HG02642 (cell line): ENCODE data around the gene ATP13A4.
A peak's percentile ranks its signal among the peaks of the same experiment; 100 is the strongest.

Source experiments
- ATAC-seq: cut with Tn5 transposase; IDR thresholded peaks from one replicate; pipeline ENCODE4 v1.9.1; 2021; ENCODE audit warnings: mild to moderate bottlenecking; ENCODE audit not compliant: unreplicated experiment, poor library complexity

ATP13A4 gene, protein sequence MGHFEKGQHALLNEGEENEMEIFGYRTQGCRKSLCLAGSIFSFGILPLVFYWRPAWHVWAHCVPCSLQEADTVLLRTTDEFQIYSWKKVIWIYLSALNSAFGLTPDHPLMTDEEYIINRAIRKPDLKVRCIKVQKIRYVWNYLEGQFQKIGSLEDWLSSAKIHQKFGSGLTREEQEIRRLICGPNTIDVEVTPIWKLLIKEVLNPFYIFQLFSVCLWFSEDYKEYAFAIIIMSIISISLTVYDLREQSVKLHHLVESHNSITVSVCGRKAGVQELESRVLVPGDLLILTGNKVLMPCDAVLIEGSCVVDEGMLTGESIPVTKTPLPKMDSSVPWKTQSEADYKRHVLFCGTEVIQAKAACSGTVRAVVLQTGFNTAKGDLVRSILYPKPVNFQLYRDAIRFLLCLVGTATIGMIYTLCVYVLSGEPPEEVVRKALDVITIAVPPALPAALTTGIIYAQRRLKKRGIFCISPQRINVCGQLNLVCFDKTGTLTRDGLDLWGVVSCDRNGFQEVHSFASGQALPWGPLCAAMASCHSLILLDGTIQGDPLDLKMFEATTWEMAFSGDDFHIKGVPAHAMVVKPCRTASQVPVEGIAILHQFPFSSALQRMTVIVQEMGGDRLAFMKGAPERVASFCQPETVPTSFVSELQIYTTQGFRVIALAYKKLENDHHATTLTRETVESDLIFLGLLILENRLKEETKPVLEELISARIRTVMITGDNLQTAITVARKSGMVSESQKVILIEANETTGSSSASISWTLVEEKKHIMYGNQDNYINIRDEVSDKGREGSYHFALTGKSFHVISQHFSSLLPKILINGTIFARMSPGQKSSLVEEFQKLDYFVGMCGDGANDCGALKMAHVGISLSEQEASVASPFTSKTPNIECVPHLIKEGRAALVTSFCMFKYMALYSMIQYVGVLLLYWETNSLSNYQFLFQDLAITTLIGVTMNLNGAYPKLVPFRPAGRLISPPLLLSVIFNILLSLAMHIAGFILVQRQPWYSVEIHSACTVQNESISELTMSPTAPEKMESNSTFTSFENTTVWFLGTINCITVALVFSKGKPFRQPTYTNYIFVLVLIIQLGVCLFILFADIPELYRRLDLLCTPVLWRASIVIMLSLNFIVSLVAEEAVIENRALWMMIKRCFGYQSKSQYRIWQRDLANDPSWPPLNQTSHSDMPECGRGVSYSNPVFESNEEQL

DNA sequence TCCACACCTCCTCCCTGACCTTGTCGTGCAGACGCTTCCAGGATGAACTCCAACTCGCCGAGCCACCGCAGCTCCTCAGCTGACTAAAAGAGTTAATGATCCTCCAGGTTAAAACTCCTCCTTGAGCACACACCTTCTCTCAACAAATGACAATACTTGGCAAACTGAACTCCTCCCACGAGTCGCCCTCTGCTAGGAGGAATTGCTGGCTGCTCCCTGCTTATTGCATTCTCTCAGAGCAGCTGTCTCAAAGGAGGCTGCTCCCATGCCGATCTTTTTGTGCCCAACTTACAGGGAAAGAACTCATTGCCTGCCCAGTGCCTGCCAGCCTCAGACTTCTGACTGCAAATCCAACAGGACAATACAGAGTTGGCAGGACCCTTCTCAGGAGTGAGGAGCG, at the start of gene ATP13A4:
ATP13A4 (minus strand) TSS at position 85 of the 400 bp plus-strand sequence. CDS start 96 bp downstream, outside the sequence.
- ATAC-seq = no peak

DNA sequence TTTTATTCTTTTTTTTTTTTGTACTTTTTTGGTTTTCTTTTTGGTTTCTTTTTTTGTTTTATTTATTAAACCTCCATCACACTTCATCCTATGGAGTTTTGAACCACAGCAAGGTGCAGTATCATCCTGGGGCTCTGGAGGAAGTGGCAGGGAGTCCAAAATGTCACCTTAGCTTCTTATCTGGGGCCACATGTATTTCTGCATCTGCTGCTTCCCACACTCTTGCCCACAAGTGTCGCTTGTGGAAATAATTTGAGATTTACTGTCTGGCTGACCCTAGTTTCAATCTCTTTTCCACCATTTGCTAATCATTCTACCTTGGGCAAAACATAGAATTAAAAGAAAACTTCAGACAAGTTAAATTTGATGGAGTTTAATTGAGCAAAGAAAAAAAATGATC, 44.7 kb upstream of the ATP13A4 start:
- no peak for ATAC-seq

DNA sequence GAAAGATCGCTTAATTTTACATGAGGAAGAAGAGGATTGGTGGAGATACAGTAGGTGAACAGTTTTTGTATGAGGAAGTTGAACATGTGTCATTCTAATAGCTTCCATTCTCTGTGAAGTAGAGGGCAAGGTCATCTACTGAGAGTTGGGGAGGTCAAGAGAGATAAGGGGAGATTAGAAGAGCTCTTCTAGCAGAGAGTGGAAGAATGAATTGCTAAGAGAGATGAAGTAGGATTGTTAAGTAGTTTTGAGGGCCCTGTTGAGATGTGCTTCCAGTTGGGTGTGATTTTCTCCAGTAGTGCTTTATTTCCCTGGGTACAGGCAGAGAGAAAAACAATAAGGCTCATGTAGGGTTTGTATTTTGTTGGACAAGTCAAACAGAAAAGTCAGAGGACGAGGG, 43.5 kb upstream of the ATP13A4 start:
- ATAC-seq = no peak

DNA sequence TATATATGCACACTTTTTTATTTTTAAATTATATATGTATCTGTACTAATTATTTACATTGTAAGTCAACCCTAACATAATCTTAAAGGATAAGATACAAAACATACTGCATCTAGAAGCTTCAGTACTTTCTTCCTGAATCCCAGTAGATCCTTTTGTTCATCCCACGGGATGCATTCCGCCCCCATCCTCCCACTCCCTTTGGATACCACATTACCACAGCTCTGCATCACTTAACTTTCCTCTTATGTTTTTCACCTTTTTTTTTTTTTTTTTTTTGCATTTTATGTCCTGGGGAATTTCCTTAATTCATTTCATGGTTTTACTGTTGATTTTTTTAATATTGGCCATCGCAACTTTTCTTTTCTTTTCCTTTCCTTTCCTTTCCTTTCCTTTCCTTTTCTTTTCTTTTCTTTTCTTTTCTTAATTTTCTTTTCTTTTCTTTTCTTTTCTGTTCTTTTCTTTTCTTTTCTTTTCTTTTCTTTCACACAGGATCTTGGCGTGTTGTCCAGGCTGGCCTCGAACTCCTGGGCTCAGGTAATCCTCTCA, 41.3 kb upstream of the ATP13A4 start:
- ATAC-seq = no peak

DNA sequence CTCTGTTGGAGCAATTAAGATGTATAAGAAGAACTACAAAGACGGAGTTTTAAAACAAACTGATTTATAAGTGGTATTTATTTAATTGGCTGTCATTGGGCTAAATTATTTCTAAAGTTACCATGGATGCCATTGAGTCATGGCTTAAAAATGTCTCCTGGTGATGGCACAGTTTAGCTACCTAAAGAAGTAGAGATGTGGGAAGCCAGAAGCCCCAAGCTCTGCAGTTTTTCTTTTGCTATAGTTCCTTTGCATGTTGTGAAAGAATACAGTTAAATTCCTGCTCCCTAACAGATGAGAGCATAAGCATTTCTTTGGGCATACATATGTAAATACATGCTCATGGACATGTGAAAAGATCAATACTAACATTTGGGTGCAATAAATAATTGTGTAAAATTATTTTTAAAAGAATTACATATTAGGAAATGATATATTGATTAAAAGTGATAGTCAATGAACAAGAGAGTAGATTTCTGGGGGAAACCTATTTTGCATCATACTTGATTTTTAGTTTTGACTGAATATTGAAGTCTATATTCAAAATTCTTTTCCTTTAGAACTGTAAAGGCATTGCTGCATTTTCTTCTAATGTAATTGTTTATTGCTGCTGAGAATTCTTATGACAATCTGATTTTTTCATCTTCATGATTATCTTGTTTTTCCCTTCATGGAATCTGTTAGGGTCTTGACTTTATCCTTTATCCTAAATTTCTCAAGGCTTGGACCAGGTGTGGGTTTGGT, 40.4 kb upstream of the ATP13A4 start:
- no peak for ATAC-seq

DNA sequence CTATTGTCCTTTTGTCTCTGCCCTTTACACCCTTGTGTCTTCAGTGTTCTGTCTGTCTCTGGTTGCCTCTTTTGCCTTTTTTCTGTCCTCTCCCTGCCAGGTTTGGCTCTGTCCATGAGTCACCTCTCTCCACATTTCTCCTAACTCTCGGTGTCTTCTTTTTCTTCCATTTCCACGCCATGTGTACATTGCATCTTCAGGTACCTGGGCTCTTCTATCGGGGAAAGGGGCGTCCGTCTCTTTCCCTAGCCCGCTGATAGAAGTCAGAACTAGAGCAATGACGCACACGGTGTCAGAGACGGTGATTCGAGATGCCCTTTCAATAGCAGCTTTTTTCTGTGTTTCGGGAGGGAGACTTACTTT, 39.0 kb upstream of the ATP13A4 start:
- peak; percentile 20 for ATAC-seq

DNA sequence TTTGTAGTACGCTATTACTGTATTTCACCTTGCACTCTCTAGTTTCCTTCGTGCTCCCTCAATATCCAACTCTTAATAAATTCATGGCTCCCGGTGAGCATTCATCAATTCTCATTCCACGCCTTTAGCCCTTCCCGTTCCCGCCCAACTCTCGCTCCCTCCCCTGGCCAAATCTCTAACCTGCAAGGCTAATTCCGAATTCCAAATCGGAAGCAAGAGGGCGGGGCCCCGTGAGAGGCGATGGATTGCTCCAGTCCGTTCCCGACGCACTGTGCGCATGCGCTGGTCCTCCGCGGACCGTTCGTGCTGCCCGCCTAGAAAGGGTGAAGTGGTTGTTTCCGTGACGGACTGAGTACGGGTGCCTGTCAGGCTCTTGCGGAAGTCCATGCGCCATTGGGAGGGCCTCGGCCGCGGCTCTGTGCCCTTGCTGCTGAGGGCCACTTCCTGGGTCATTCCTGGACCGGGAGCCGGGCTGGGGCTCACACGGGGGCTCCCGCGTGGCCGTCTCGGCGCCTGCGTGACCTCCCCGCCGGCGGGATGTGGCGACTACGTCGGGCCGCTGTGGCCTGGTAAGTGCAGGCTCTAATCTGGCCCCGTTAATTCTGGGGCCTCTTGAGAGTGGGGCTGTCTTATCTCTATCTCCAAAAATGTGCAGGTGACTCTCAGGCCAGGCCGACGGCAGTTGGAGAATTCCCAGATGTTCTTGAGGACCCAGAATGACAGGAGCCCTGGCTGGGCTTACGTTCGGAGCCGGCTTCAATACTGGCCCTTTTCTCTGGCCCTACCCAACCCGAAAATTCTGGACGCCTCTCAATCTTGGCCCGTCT, 38.4 kb upstream of the ATP13A4 start, which contains the start of gene OPA1:
OPA1 (plus strand) TSS at position 368 of the 827 bp plus-strand sequence; CDS start at position 538, 170 bp downstream.
- peak; percentile 98 for ATAC-seq

DNA sequence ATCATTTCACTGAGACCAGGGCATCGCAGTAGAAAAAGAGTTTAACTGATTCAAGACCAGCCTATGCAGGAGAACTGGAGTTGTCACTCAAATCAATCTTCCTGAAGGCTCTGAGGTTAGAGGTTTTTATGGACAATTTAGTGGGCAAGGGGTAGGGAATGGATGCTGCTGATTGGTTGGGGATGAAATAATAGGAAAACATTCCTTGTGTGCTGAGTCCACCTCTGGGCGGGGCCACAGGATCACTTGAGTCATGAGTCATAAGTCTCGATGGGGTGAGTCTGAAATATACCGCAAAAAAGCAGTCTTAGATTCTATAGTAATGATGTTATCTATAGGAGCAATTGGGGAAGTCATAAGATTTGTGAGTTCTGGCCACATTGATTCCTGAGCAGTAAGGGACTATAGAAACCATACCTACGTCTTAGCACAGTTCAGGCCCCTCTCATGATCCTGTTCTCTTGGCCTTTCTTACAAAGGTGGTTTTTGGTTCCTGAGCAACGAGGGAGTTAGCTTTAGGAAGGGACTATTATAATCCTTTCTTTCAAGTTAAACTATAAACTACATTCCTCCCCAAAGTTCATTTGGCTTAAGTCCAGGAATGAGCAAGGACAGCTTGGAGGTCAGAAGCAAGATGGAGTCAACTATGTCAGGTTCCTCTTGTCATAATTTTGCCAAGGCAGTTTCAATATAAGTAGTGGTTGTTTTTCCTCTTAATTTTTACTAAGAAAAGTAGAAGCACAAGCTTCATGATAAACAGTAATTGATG, 35.6 kb upstream of the ATP13A4 start:
- ATAC-seq = no peak

DNA sequence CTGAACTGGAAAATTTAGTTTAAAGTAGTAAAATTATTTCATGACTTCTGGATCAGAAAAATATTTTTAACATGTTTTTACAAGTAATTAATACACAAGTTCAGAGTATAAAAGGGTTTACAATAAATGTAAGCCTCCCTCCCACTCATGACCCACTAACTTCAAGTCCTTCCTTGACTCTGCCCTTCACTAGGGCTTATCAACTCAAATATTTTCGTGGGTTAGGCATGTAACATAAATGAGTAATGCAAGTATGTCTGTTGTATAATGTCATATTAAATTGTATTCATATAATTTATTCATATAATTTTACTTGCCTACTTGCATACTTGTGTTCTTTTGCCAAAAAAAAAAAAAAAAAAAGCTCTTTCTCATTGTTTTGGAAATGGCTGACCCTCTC, 34.9 kb upstream of the ATP13A4 start:
- no peak for ATAC-seq

DNA sequence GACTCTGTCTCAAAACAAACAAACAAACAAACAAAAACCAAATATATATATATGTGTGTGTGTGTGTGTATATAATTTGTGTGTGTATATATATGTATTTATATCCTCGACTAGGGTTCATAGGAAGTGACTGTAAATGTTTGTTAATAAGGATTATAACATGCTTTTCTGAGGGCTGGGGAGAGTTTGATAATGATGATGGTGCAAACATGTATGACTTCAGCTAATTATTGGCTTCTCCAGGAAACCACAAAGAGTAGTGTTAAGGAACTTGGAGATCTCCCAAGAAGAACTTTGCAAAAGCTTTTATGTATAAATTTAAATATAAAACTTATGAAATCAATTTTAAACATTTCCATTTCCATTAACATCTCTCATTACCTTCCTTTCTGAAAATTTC, 34.4 kb upstream of the ATP13A4 start:
- ATAC-seq = no peak

DNA sequence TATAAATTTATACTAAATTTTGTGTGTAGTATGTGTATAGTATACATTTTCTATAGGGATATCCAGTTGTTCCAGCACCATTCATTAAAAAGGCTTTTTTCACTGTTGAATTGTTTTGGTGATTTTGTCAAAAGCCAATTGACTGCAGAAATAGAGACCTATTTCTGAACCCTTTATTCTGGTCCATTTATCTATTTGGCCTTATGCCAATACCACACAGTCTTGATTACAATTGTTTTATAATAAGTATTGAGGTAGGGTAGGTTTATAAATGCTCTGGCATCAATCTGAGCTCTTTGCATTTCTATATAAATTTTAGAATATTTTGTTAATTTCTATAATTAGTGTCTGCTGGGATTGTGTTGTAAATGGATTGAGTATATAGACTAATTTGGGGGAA, 31.8 kb upstream of the ATP13A4 start:
- no peak for ATAC-seq

DNA sequence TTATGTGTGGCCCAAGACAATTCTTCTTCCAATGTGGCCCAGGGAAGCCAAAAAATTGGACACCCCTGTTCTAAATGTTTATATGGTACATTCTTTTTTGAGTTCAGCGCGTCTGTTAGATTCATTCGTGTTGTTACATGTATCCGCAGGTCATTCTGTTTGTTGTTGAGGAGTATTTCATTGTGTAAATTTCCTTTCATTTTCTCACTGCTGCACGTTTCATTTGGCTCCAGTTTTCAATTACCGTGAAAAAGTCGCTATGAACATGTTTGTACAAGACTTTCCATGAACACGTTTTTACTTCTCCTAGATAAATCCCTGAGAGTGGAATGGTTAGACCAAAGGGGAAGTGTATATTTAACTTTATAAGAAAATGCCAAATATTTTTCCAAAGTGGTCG, 30.8 kb upstream of the ATP13A4 start:
- no peak for ATAC-seq

DNA sequence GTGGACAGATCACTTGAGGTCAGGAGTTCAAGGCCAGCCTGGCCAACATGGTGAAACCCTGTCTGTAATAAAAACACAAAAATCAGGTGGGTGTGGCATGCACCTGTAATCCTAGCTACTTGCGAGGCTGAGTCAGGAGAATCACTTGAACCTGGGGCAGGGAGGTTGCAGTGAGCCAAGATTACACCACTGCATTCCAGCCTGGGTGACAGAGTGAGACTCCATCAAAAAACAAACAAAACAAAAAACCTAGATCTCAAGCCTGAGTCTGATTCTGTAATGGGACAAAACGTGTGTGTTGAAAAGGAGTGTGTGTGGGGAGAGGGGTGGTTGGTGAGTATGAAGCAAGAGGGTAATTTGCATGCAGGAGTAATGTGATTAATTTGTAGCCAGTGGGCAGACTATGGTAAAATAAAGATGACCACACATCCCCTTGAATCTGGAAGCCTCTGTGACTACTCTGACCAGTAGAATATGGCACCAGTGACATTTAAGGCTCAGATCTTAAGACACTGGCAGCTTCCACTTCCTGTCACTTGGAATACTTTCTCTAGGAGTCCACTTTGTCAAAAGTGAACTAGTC, 19.9 kb upstream of the ATP13A4 start:
- ATAC-seq = no peak

DNA sequence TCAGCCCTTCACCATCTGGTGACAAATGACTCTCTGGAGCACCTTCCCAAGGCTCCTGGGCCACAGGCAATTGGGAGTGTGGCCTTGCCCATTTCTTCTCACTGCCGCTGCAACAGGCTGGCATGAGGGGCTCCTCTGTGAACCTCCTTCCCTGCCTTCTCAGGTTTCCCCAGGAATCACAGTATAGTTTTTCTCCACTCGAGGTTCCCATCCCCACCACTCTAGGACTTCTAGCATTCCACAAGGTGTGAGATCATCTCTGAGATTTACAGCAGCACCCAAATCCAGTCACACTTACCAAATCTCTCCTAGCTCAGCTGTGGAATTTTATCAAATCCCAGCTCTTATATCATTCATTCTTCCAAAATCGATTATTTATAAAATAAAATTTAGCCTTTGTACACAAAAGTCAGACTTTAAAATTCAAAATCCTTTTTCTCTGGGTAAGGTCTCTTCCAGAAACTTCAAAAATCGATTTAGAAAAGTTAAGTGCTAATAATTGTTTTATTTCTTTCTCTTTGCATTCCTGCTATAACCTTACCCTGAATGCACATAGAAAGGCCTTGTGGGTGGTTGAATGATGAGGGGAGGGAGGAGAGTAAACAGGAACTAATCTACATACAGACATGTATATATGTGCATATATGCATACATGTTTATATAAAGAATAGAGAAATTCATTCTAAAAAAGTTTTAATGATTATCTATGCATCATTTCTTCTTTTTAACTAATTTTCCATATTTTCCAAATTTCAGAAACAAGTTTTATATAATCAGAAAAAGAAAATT, 18.9 kb upstream of the ATP13A4 start:
- no peak for ATAC-seq

DNA sequence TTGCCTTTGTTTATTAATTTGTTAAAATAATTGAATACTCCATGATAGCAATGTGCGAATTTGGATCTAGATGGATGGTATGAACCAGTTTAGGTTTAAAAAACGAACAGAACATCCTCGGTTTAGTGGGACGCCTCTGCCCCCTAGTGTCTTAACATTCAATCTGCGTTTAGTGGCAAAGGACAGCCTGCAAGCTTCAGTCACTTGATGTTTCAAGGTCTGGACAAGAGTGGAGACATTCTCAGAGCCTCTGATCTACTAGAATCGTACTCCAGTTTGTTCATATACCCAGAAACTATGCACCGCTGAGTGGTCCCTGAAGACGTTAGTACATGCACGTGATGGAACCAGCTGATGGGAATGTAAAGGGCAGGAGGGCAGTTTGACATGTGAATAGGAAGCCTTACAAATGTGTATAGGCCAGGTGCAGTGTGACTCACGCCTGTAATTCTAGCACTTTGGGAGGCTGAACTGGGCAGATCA, 17.8 kb upstream of the ATP13A4 start:
- peak; percentile 57 for ATAC-seq

DNA sequence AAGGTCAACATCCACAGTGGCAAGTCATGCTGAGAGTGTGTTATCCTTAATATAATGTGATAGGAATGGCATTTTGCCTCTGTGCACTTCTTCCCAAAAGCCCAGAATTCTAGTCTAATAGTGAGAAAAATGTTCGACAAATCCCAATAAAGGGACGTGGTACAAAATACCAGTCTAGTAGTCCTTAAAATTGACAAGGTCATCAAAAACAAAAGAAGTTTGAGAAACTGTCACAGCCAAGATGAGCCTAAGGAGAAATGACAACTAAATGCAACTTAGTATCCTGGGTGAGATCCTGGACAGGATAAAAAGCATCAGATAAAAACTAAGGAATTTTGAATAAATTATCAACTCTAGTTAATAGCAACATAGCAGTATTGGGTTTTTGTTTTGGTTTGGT, 14.4 kb upstream of the ATP13A4 start:
- no peak for ATAC-seq

DNA sequence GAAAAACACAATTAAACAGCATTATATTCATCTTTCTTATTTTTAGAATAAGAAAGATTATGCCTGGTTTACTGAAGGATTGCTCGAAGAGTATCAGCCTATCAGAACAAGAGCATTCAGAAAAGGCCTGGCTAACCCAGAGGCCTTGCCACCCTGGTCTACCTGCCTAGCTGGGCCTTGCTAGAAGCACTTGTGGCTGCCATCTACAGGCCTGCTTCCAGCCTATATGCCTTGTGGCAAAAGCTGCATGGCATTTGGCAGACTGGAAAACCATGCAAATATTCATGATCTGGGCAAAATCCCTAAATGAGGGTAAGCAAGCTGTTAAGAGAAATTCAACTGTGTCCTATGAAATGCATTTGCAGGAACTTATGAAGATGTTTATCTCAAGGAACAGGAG, 9.3 kb upstream of the ATP13A4 start:
- no peak for ATAC-seq
